Fibroblast of skin of left quadriceps (primary cell): ENCODE measurements around the gene NUAK1.
"Not testable (repeated sequence)": the region's sequence is repeated elsewhere in the genome, so short reads cannot be mapped to it uniquely, and the experiment has no call there.

Experiments used
- DNase-seq, 2 experiments: peaks; one replicate each; pipeline ENCODE4 v3.0.0-alpha.2; 2013; ENCODE audit warnings: low read depth in 2 of 2

NUAK1 gene

GRCh38 chr12:106147956-106148355 lies 9.2 kb upstream of the NUAK1 start:
- DNase-seq: no peak

GRCh38 chr12:106146987-106147386 lies 8.2 kb upstream of the NUAK1 start:
- no peak for DNase-seq

GRCh38 chr12:106145539-106146447 lies 7.0 kb upstream of the NUAK1 start:
- DNase-seq: no peak

GRCh38 chr12:106144847-106145246 lies 6.1 kb upstream of the NUAK1 start:
- no peak for DNase-seq

GRCh38 chr12:106142591-106143261 lies 4.0 kb upstream of the NUAK1 start:
- DNase-seq: no peak

- DNase-seq: not testable (repeated sequence)
Observed at GRCh38 chr12:106141920-106142319, 3.2 kb upstream of the NUAK1 start.

DNA sequence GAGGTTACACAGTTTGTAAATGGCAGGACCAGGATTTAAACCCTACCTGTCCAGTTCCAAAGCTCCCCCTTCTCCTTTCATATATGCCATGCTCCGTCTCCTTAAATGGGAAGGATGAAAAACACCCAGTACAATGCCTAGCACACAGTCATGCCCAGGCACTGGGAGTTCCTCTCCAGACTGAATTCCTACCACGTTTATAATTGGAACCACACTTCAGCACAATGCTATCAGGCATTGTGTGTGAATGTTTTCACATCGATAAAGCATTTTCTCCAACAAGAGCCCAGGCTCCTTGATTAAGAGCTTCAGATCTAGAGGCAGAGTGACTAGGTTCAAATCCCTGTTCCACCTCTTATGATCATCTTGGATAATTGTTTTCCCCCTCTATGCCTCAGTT lies 2.7 kb upstream of the NUAK1 start:
- no peak for DNase-seq

GRCh38 chr12:106141003-106141402 lies 2.2 kb upstream of the NUAK1 start:
- no peak for DNase-seq

DNA sequence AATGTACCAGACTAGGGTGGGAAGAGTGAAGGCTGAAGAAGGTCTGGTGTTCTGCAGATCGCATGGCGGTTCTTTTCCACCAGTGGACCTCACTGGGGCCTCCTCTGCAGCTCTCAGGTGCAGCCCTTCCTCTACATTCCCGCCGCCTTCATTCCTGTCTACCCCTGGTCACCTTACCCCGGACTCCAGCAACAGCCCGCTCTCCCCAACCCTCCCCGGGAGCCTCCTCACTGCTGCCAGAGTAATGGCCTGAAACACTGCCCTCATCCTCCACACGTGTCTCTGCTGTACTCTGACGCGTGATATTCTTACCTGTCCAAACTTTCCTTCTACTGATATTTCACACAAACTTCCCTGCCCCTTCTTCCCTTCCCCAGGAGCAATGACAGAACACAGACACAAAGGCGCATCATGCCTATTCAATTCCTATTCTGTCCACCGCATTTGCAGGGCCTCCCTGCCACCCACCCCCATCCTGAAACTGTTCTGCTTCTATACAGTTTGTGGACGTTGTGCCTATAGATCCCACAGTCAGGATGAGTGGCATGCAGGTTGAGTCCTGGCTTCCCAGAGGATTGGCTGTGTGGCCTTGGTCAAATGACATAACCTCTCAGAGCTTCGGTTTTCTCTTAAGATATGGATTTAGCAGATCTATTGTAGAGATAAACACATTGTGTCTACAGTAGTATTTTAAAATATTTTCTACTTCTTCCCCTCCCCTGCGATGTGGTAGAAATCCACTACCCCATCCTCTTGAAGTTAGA lies 1.7 kb upstream of the NUAK1 start:
- DNase-seq: no peak

- DNase-seq: peak in 1 of 2 experiments; percentile 59
Observed at GRCh38 chr12:106139422-106140171, 843 bp upstream of the NUAK1 start.

DNA sequence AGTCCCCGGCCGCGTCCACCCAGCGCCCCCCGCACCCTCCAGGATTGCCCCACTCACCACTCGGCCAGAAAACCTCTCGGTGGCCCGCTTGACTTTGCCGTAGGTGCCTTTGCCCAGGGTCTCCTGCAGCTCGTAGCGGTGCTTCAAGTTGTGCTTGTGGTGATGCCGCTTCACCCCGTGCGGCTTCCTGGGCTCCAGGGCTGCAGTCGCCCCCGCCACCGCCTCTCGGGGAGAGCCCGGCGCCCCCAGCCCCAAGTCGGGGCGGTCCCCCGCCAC lies 459 bp downstream of the NUAK1 start:
- DNase-seq: no peak

DNA sequence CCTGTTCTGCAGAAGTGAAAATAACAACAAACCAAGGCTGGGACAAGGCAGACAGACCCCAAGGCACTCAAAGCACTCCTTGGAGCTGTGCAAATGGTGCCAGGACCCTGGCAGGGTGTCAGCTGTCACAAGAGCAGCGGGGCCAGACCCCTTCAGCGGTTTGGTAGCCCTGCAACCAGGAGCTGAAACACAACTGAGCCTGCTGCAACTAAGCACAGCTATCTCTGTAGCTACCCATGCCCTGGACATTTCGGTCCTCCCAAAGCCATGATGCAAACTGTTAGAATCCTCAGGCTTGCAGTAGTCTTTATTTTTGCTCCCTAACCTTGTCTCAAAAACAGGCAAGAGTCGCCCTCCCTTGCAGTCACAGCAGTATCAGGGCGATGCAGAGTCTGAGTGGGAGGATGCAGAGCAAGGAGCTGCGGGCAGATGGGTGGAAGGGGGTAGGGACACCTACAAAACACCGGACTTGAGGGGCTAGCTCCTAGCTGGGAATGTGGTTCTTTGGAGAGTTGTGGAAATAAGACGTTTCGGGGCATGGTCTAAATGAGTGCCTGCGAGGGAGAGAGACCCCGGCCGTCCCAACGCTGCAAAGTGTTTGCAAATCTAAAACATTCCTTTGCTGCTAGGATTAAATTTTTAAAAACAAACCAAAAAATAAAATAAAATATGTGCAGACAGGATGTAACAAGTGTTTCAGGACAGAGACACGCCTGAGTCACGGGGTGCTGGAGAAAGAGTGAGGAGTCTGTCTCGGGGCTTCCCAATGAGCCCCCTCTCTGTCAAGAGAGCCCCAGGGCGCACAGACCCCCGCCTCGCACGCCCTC lies 1.0 kb downstream of the NUAK1 start:
- no peak for DNase-seq

DNA sequence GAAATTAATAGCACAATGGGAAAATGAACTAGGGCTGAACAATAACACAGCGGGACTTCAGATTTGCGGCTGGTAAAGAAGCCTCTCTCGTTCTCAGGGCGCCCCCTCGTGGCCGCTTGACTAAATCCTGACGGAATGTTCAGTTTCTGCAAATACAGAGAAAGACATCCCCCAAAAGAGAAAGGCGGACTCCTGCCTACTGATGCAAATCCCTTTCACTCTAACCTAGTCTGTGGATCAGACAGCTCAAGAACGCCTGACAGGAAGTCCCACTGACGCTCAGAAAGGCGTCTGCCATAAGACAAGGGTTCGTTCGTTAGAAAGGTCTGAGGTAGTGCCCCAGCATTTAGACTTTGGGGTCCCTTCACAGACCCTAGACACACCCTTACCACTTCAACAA lies 2.5 kb downstream of the NUAK1 start:
- peak; percentile 86 to 88 for DNase-seq

DNA sequence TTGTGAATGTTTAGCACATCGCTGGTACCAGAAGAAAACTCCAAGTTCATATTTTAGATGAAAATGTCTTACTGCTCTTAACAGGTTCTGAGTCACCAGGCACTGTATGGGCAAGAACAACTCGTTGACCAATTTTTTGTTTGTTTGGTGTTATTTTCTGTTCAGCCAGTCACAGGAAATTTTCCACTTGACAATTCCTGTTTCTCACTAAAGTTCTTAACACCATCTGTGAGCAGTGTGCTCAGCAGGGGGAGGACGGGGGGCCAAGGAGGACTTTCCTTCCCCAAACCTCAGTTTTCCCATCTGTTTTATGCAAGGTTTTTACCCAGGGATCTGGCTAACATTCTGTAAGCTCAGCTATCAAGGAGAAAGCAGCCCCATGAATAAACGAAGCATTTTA lies 3.0 kb downstream of the NUAK1 start:
- DNase-seq: no peak

DNA sequence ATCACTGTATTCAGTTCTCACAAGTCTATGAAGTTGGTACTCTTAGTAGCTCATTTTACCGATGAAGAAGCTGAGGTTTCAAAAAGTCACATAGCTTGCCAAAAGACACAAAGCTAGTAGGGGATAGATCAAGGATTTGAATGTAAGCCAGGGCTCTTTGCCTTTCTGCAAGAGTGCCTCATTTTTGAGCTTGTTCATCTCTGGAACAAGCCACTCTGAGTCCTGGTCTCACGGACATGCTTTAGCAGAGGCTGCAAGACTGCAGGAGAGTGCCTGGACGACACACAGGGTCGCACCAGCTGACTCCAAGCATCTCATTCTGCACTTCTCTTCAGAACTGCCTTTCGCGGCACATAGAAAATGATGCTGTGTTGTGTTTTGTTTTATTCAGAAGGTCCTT lies 3.7 kb downstream of the NUAK1 start:
- DNase-seq: no peak

GRCh38 chr12:106134294-106134949 lies 4.3 kb downstream of the NUAK1 start:
- DNase-seq: no peak

GRCh38 chr12:106133136-106134087 lies 5.3 kb downstream of the NUAK1 start:
- DNase-seq: no peak

GRCh38 chr12:106132175-106133135 lies 6.3 kb downstream of the NUAK1 start:
- no peak for DNase-seq
